H9 (cell line): Measurements from ENCODE around the gene TNFRSF18. TPM values are rescaled to one million over a fixed set of nuclear protein-coding genes. Genes with fewer than 3 reads are reported as not detected.
"Not testable (repeated sequence)": the region's sequence is repeated elsewhere in the genome, so short reads cannot be mapped to it uniquely, and the experiment has no call there.

Experiments
- DNase-seq: peaks from one replicate; pipeline ENCODE4 v3.0.0-alpha.2; 2017
- H2AFZ ChIP-seq: one replicate; pipeline ENCODE4 v1.6.1; 2013; ENCODE audit warnings: mild to moderate bottlenecking, low read length, control low read depth, moderate library complexity
- H2AK5ac ChIP-seq: 2 replicates; pipeline ENCODE4 v1.6.1; 2013; ENCODE audit warnings: low read length, control low read depth, mixed read lengths; ENCODE audit not compliant: insufficient read length
- H2BK120ac ChIP-seq: one replicate; pipeline ENCODE4 v1.6.1; 2013; ENCODE audit warnings: low read depth, mild to moderate bottlenecking, low read length, control low read depth, inconsistent platforms; ENCODE audit not compliant: poor library complexity, severe bottlenecking
- H2BK12ac ChIP-seq: 2 replicates; pipeline ENCODE4 v1.6.1; 2013; ENCODE audit warnings: low read length, control low read depth, mixed read lengths, low read depth; ENCODE audit not compliant: insufficient read length
- H2BK15ac ChIP-seq: 2 replicates; pipeline ENCODE4 v1.6.1; 2013; ENCODE audit warnings: low read depth, low read length, control low read depth
- H2BK20ac ChIP-seq: one replicate; pipeline ENCODE4 v1.6.1; 2013; ENCODE audit warnings: low read depth, mild to moderate bottlenecking, low read length, control low read depth, inconsistent platforms; ENCODE audit not compliant: poor library complexity, severe bottlenecking
- H2BK5ac ChIP-seq: 2 replicates; pipeline ENCODE4 v1.6.1; 2013; ENCODE audit warnings: low read length, control low read depth, mixed read lengths; ENCODE audit not compliant: insufficient read length
- H3K14ac ChIP-seq: 2 replicates; pipeline ENCODE4 v1.6.1; 2013; ENCODE audit warnings: low read length, control low read depth; ENCODE audit not compliant: insufficient read depth
- H3K18ac ChIP-seq: 2 replicates; pipeline ENCODE4 v1.6.1; 2013; ENCODE audit warnings: low read depth, mild to moderate bottlenecking, mixed read lengths, low read length, control low read depth; ENCODE audit not compliant: insufficient read length
- H3K23ac ChIP-seq: 2 replicates; pipeline ENCODE4 v1.6.1; 2013; ENCODE audit warnings: low read length, control low read depth, mixed read lengths, low read depth; ENCODE audit not compliant: insufficient read length
- H3K23me2 ChIP-seq: 2 replicates; pipeline ENCODE4 v1.6.1; 2013; ENCODE audit warnings: low read depth, mild to moderate bottlenecking, mixed read lengths, low read length, control low read depth; ENCODE audit not compliant: insufficient read length, poor library complexity, severe bottlenecking
- H3K27ac ChIP-seq: 2 replicates; pipeline ENCODE4 v1.5.1; 2013; ENCODE audit warnings: low read length, control low read depth, mixed read lengths, low read depth; ENCODE audit not compliant: insufficient read length
- H3K27me3 ChIP-seq: 2 replicates; pipeline ENCODE4 v1.6.1; 2013; ENCODE audit warnings: low read length, control low read depth, inconsistent platforms; ENCODE audit not compliant: insufficient read depth
- H3K4ac ChIP-seq: 2 replicates; pipeline ENCODE4 v1.6.1; 2013; ENCODE audit warnings: low read depth, mild to moderate bottlenecking, control low read depth, inconsistent platforms, low read length, moderate library complexity
- H3K4me1 ChIP-seq: 2 replicates; pipeline ENCODE4 v1.6.1; 2013; ENCODE audit warnings: low read length, control low read depth, inconsistent platforms; ENCODE audit not compliant: insufficient read depth
- H3K4me2 ChIP-seq: 2 replicates; pipeline ENCODE4 v1.6.1; 2013; ENCODE audit warnings: low read length, control low read depth, mixed read lengths; ENCODE audit not compliant: insufficient read length, insufficient read depth
- H3K56ac ChIP-seq: 2 replicates; pipeline ENCODE4 v1.6.1; 2013; ENCODE audit warnings: low read depth, mild to moderate bottlenecking, mixed read lengths, low read length, control low read depth; ENCODE audit not compliant: insufficient read length
- H3K79me1 ChIP-seq: 2 replicates; pipeline ENCODE4 v1.6.1; 2013; ENCODE audit warnings: low read depth, mild to moderate bottlenecking, moderate library complexity, low read length, control low read depth, inconsistent platforms; ENCODE audit not compliant: insufficient read depth, poor library complexity, severe bottlenecking
- H3K79me2 ChIP-seq: 2 replicates; pipeline ENCODE4 v1.6.1; 2013; ENCODE audit warnings: low read length, control low read depth, inconsistent platforms; ENCODE audit not compliant: insufficient read depth
- H3K9ac ChIP-seq: 2 replicates; pipeline ENCODE4 v1.6.1; 2013; ENCODE audit warnings: low read length, control low read depth, mixed read lengths; ENCODE audit not compliant: insufficient read length; ENCODE audit errors: extremely low read depth
- H3K9me3 ChIP-seq: one replicate; pipeline ENCODE4 v1.6.1; 2013; ENCODE audit warnings: low read depth, low read length, inconsistent platforms; ENCODE audit not compliant: control insufficient read depth
- H3T11ph ChIP-seq: one replicate; pipeline ENCODE4 v1.6.1; 2013; ENCODE audit warnings: mild to moderate bottlenecking, low read length, control low read depth, inconsistent platforms
- H4K20me1 ChIP-seq: one replicate; pipeline ENCODE4 v1.6.1; 2013; ENCODE audit not compliant: control insufficient read depth, insufficient read length, insufficient read depth
- H4K5ac ChIP-seq: 2 replicates; pipeline ENCODE4 v1.6.1; 2013; ENCODE audit warnings: low read depth, mild to moderate bottlenecking, mixed read lengths, low read length, control low read depth; ENCODE audit not compliant: insufficient read length
- H4K8ac ChIP-seq: replicated peaks from 2 replicates; pipeline ENCODE4 v1.6.1; 2013; ENCODE audit warnings: low read length, control low read depth, mixed read lengths, low read depth; ENCODE audit not compliant: insufficient read length
- H4K91ac ChIP-seq: 2 replicates; pipeline ENCODE4 v1.6.1; 2013; ENCODE audit warnings: low read depth, mild to moderate bottlenecking, moderate library complexity, mixed read lengths, low read length, control low read depth; ENCODE audit not compliant: insufficient read length
- H3K27ac Mint-ChIP-seq, 3 experiments: 2 replicates in 2 of 3; 3 replicates in 1 of 3; pipeline ENCODE4 v1.8.0; 2020 to 2021; ENCODE audit warnings: mixed read lengths in 3 of 3, mild to moderate bottlenecking in 1 of 3, moderate library complexity in 1 of 3
- H3K27me3 Mint-ChIP-seq: 2 replicates; pipeline ENCODE4 v1.8.0; 2021; ENCODE audit warnings: low read depth, mild to moderate bottlenecking, moderate library complexity, mixed read lengths
- H3K36me3 Mint-ChIP-seq, 3 experiments: 2 replicates in 2 of 3; 3 replicates in 1 of 3; pipeline ENCODE4 v1.8.0; 2020 to 2021; ENCODE audit warnings: low read depth in 3 of 3, mixed read lengths in 3 of 3; ENCODE audit not compliant: insufficient read depth in 1 of 3
- H3K4me1 Mint-ChIP-seq, 2 experiments: 2 replicates each; pipeline ENCODE4 v1.8.0; 2020; ENCODE audit warnings: mixed read lengths in 2 of 2
- H3K4me3 Mint-ChIP-seq, 2 experiments: 2 replicates in 1 of 2; 3 replicates in 1 of 2; pipeline ENCODE4 v1.8.0; 2020 to 2021; ENCODE audit warnings: mild to moderate bottlenecking in 2 of 2, mixed read lengths in 2 of 2, moderate library complexity in 1 of 2
- H3K9me3 Mint-ChIP-seq, 2 experiments: 2 replicates in 1 of 2; 3 replicates in 1 of 2; pipeline ENCODE4 v1.8.0; 2020; ENCODE audit warnings: mild to moderate bottlenecking in 2 of 2, mixed read lengths in 2 of 2, moderate library complexity in 1 of 2
- WGBS: extraction: QIAGEN DNeasy Blood & Tissue Kit; methylation state at CpG from one replicate; pipeline ENCODE4 v1.1.7; 2013; ENCODE audit warnings: missing lambda C conversion rate, low lambda C conversion rate, mixed read lengths; ENCODE audit not compliant: insufficient read length; ENCODE audit errors: extremely low coverage; 5-methylcytosine and 5-hydroxymethylcytosine counted together
- total RNA-seq: library from RNA; stranded (reverse); gene quantifications from 2 replicates; pipeline ENCODE4 v1.2.1, GENCODE V29; 2021
- TF ChIP-seq, protein P1 (sequence below): fragments of 200-600 bp; sonication (generic); conservative IDR thresholded peaks from 3 replicates; pipeline ENCODE4 v1.8.0; 2021; ENCODE audit warnings: antibody characterized with exemption, mild to moderate bottlenecking

TNFRSF18 gene
- total RNA-seq, 1 experiment from 2014 or later: 2.0 TPM

DNA sequence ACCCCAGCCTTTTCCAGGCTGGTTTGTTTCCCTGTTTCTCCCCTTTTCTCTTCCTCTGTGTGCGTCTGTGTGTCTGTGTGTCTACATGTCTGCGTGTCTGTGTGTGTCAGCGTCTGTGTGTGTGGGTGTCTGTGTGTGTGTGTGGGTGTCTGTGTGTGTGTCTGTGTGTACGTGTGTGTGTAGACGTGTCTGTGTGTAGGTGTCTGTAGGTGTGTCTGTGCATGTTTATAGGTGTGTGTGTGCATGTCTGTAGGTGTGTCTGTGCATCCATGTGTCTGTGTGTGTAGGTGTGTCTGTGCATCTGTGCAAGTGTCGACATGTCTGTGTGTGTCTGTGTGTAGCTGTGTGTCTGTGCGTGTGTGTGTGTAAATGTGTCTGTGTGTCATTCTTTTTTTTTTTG, 29.5 kb downstream of the TNFRSF18 start:
- H3K18ac ChIP-seq: no peak overlapping the region
- Mint-ChIP-seq H3K27me3 (peaks cover 11% of the 10 kb centered on the region), H3K9me3 (peaks cover 0 to 4% of the 10 kb centered on the region in 2 experiments; a peak in 2 of 5 replicates), H3K36me3 (peaks cover 1 to 10% (median 4%) of the 10 kb centered on the region in 3 experiments; a peak in 4 of 7 replicates), H3K4me3 (peak overlapping the region in 1 of 2 experiments; percentile 2; a peak in 1 of 5 replicates), H3K4me1 (peaks cover 21 to 33% of the 10 kb centered on the region in 2 experiments), H3K27ac (peak overlapping the region in 1 of 3 experiments; percentile 62; a peak in 3 of 7 replicates)
- no peak overlapping the region for H3K23ac ChIP-seq
- no peak for DNase-seq
- H2BK15ac ChIP-seq: no peak overlapping the region
- no peak overlapping the region for H4K8ac ChIP-seq
- no peak overlapping the region for H4K91ac ChIP-seq
- H3K79me1 ChIP-seq: no peaks in the 10 kb centered on the region
- no peak overlapping the region for H3T11ph ChIP-seq
- H2BK12ac ChIP-seq: no peak overlapping the region
- no peak overlapping the region for H3K9ac ChIP-seq
- H3K4ac ChIP-seq: no peak overlapping the region
- H3K4me1 ChIP-seq: peaks cover 3% of the 10 kb centered on the region; the same call in 1 of the 2 replicates
- H3K79me2 ChIP-seq: no peaks in the 10 kb centered on the region
- H3K9me3 ChIP-seq: no peaks in the 10 kb centered on the region
- H2BK20ac ChIP-seq: no peak overlapping the region
- no peak overlapping the region for H3K27ac ChIP-seq
- no peak overlapping the region for H4K5ac ChIP-seq
- no peak overlapping the region for H3K14ac ChIP-seq
- no peaks in the 10 kb centered on the region for H3K23me2 ChIP-seq
- no CpG with 5 or more reads among the region's 7 CpGs for WGBS
- no peak overlapping the region for H2AFZ ChIP-seq
- H3K56ac ChIP-seq: no peak overlapping the region
- no peaks in the 10 kb centered on the region for H3K27me3 ChIP-seq
- no peak overlapping the region for H3K4me2 ChIP-seq
- TF ChIP-seq, protein P1, sequence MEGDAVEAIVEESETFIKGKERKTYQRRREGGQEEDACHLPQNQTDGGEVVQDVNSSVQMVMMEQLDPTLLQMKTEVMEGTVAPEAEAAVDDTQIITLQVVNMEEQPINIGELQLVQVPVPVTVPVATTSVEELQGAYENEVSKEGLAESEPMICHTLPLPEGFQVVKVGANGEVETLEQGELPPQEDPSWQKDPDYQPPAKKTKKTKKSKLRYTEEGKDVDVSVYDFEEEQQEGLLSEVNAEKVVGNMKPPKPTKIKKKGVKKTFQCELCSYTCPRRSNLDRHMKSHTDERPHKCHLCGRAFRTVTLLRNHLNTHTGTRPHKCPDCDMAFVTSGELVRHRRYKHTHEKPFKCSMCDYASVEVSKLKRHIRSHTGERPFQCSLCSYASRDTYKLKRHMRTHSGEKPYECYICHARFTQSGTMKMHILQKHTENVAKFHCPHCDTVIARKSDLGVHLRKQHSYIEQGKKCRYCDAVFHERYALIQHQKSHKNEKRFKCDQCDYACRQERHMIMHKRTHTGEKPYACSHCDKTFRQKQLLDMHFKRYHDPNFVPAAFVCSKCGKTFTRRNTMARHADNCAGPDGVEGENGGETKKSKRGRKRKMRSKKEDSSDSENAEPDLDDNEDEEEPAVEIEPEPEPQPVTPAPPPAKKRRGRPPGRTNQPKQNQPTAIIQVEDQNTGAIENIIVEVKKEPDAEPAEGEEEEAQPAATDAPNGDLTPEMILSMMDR: no peak
- H2BK5ac ChIP-seq: no peak overlapping the region
- no peaks in the 10 kb centered on the region for H4K20me1 ChIP-seq
- H2AK5ac ChIP-seq: no peak overlapping the region
- no peak overlapping the region for H2BK120ac ChIP-seq

- not testable (repeated sequence) for H2BK15ac ChIP-seq, H3K18ac ChIP-seq, H3K9me3 ChIP-seq, H3K4ac ChIP-seq, H3K9me3 Mint-ChIP-seq, H4K8ac ChIP-seq, H3K79me2 ChIP-seq, H3K4me3 Mint-ChIP-seq, H2BK5ac ChIP-seq, H3K27ac ChIP-seq, H3K23me2 ChIP-seq, H4K20me1 ChIP-seq, H2BK12ac ChIP-seq, H3K4me2 ChIP-seq, H3K27me3 ChIP-seq, H3K79me1 ChIP-seq, H2AFZ ChIP-seq, H3K36me3 Mint-ChIP-seq, H3T11ph ChIP-seq, H4K91ac ChIP-seq, H3K9ac ChIP-seq, H2BK20ac ChIP-seq, H3K4me1 ChIP-seq, H4K5ac ChIP-seq, H2BK120ac ChIP-seq, H3K56ac ChIP-seq, H2AK5ac ChIP-seq, H3K23ac ChIP-seq
- peak; percentile 75 for DNase-seq
- Mint-ChIP-seq H3K27ac (peak overlapping the region in 1 of 3 experiments; percentile 62; a peak in 2 of 7 replicates), H3K4me1 (peaks cover 21 to 33% of the 10 kb centered on the region in 2 experiments), H3K27me3 (peaks cover 11% of the 10 kb centered on the region)
- 0 out of 2 replicates have a peak overlapping the region, but pooled peaks have one; percentile 14 for H3K14ac ChIP-seq
- no CpG with 5 or more reads among the region's 22 CpGs for WGBS
Measured at GRCh38 chr1:1176063-1176761, 30.2 kb downstream of the TNFRSF18 start.
